GM18907 (cell line): ENCODE results near the gene DDX49.

Source experiments
- ATAC-seq: cut with Tn5 transposase; IDR thresholded peaks from one replicate; pipeline ENCODE4 v1.9.1; 2021; ENCODE audit warnings: mild to moderate bottlenecking, moderate library complexity; ENCODE audit not compliant: unreplicated experiment

The DDX49 gene, protein sequence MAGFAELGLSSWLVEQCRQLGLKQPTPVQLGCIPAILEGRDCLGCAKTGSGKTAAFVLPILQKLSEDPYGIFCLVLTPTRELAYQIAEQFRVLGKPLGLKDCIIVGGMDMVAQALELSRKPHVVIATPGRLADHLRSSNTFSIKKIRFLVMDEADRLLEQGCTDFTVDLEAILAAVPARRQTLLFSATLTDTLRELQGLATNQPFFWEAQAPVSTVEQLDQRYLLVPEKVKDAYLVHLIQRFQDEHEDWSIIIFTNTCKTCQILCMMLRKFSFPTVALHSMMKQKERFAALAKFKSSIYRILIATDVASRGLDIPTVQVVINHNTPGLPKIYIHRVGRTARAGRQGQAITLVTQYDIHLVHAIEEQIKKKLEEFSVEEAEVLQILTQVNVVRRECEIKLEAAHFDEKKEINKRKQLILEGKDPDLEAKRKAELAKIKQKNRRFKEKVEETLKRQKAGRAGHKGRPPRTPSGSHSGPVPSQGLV

DNA sequence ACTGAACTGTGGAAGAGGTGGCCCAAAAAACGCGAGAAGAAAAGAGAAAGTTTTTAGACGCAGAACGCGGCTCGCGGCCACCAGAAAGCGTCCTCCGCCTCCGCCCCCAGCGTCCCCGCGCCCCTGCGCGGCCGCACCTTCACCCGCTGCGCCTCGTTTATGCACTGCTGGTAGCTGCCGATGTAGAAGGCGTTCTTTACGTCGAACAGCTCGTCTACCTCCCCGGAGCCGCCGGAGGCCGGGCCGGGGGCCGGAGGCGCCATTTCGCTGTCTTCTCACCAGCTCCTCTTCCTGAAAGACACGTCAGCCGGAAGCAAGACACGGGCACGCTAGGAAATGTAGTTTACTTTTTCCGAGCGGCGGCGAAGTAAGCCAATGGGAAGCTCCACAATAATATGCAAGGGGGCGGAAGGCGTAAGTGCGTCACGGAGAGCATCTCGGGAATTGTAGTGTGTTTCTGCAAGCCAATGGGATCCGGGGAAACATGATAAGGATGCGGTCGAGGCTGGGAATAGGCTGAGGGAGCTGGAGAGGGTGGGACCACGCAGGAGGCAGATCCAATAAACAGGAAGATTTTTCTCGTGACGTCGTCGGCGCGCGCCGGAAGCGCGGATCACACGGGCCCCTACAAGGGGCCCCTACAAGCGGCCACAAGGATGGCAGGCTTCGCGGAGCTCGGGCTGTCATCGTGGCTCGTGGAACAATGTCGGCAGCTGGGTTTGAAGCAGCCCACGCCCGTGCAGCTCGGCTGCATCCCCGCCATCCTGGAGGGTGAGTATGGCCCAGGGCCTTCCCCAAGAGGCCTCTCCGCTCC, at the start of gene DDX49, which contains the start of gene COPE:
Gene DDX49 (plus strand): TSS at position 630 of the 814 bp plus-strand sequence. CDS start 27 bp downstream, at position 657.
Gene COPE (minus strand): TSS at position 302 of the 814 bp plus-strand sequence. CDS start 39 bp downstream, at position 263.
- peak; percentile 90 for ATAC-seq

- ATAC-seq, result no peak
Measured at GRCh38 chr19:18869781-18870530, 49.6 kb upstream of the DDX49 start.

DNA sequence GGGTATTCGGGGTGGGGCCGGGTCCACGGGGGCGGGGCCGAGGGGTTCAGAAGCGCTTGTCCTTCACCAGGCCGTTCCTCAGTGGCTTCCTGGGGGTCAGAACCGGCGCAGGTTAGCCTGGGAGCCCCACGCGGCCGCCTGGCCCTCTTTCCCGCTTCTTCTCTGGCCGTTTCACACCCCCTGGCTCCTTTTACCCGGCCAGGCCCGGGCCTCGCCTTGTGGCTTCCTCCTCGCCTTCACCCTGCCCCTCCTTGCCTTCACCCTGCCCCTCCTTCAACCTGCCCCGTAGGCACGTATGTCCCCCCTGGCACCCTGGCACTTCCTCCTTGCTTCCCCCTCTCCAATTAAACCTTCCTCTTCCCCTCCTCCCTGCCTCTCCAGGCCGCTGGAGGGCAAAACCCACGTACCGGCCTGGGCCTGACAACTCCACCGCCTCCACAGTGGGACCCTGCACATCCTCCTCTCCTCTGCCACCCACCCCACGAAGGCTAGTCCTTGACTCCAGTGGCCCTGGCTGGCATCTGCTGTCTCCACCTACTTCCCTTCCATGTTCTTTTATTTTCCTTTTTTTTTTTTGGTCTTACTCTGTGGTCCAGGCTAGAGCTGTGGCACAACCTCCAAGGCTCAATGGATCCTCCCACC, 48.9 kb upstream of the DDX49 start:
- no peak for ATAC-seq

DNA sequence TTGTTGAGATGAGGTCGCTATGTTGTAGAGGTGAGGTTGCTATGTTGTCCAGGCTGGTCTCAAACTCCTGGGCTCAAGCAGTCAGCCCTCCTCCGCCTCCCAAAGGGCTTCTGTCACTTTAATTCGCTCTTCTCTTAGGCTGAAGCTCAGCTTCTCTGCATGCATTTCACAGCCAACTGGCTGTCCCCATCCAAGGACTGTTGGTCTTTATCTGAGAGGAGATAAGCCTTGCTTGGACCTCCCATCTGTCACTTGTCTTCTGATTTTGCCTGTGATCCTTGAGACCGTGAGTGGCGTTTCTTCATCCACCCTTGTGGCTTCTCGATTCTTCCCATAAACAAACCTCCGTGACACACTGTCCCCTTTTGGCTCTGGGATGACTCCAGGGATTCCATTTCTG, 48.0 kb upstream of the DDX49 start:
- ATAC-seq, result no peak

DNA sequence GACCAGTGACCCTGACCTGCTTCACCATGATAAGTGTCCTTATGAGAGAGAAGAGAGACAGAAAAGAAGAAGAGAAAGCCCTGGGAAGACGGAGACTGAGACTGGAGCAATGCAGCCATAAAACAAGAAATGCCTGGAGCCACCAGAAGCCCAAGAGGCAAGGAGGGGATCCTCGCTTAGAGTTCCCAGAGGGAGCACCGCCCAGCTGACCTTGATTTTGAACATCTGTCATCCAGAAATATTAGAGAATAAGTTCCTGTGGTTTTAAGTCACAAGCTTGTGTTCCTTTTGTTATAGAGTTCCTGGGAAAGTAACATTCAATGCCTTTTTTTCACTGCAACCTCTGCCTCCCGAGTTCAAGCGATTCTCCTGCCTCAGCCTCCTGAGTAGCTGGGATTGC, 43.8 kb upstream of the DDX49 start:
- no peak for ATAC-seq

DNA sequence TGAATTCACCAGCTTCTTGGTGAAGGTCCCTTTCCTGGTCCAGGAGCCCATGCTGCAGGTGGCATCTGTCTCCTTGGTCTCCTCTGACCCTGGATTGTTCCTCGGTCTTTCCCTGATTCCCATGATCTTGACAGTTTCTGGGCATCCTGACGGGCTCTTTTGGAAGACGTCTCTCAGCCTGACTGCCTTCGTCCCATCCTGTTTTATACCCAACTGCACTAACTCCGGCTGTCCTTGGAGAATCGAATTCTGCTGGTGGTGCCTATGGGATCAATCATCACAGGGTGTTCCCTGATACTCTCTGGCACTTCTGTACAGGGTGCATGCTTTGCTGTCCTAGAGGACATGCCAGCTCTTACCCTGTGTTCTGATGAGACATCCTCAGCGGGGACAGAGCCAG, 42.6 kb upstream of the DDX49 start:
- ATAC-seq, result no peak

GRCh38 chr19:18878058-18878797, 41.3 kb upstream of the DDX49 start:
- ATAC-seq, result no peak

GRCh38 chr19:18878858-18879578, 40.5 kb upstream of the DDX49 start:
- no peak for ATAC-seq

GRCh38 chr19:18879579-18880373, 39.7 kb upstream of the DDX49 start:
- no peak for ATAC-seq

DNA sequence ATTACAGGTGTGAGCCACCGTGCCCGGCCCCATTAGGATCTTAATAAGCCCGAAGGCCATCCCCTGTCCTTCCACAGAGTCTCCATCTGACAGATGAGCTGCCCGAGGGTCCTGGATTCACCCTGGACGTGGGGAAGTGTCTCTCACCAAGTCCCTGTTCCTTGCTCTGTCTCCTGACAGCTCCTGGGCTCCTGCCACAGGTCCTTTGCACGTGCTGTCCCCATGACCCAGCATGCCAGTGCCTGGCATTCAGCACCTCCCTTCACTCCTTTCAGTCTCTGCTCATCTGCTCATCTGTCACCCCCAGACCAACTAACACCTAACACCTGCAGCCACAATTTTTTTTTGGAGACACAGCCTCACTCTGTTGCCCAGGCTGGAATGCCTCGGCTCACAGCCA, 38.0 kb upstream of the DDX49 start:
- ATAC-seq, result no peak

- ATAC-seq, result no peak
Measured at GRCh38 chr19:18883526-18884304, 35.8 kb upstream of the DDX49 start.

DNA sequence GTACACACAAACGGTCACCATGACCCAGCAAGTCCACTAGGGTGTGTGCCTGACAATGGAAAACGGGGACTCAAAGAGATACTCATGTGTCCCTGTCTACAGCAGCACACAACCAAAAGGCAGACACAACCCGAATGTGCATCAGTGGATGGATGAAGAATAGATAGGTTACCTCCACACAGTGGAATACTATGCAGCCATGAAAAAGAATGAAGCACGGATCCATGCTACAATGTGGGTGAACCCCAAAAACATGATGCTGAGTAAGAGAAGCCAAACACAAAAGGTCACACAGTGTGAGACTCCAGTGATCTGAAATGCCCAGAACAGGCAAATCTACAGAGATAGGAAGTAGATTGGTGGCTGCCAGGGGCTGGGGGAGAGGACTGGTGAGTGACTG, 32.5 kb upstream of the DDX49 start:
- no peak for ATAC-seq

GRCh38 chr19:18889949-18890745, 29.4 kb upstream of the DDX49 start:
- no peak for ATAC-seq

DNA sequence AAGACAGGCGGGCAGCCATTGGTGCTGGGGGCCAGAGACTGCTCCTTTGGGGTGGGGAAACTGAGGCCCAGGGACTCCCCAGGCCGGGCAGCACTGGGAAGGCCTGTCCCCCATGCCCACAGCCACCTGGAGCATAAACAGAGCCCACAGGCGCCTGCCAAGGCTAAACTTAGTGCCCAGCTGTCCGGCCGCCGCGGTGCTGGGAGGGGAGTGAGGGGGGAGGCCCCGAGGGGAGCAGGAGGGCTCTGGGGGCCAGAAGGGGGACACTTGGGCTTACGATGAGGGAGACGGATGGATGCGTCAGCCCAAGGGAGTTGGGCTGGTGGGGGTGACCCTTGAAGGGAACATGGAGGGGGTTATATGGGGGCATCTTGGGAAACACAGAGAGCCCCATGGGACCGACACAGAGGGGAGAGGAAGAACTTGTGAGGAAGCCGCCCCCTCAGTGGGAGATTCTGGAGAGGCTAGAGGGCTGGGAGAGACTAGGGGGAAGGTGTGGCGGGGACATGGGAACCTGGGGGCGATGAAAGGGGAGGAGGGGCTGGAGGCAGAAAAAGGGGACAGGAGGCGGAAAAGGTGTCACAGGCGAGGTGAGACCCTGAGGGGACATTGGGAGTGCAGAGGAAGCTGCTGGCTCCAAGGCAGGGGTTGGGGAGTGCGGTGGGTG, 25.8 kb upstream of the DDX49 start:
- ATAC-seq, result no peak

DNA sequence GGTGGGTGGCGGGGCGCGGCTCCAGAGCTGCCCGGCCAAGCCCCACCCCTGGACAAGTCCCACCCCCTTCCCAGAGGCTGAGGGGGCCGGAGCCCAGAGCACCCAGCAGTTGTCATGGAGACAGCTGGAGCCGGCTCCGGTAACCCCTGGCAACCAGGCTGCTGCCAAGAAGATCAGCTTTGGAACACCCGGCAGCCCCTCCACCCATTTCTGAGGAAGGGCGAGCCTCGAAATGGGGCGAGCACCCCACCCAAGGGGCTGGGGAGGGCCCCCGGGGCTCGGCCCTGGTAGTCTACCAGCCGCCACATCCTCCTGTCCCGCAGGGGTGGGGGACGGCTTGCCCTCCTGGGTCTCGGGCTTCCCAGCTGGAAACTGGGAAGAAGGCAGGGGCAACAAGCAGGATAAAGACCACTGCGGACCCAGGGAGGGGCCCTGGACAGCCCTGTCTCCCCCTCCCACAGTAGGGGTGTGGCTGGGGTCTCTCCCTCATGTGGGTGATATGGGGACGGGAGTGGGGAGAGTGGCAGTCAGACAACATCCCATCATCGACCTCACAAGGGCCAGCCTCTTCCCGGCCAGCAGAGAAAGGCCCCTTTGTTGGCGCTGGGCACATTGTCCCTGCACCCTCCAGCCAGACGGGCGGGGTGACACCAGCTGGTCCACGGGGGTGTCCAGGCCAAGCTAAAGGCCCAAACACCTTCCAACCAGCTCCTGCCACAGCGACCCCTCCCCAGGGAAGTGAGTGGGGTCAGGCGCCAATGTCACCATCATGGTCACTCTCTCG, 25.1 kb upstream of the DDX49 start:
- no peak for ATAC-seq
